Astrocyte of the spinal cord (primary cell): ENCODE data around the gene PI4K2B.
"Not testable (repeated sequence)": the region's sequence is repeated elsewhere in the genome, so short reads cannot be mapped to it uniquely, and the experiment has no call there.

Experiments used
- DNase-seq: peaks from one replicate; pipeline ENCODE4 v3.0.0; 2011; ENCODE audit warnings: low read depth, low spot score
- H3K4me3 ChIP-seq: 2 replicates; pipeline ENCODE4 v1.5.1; 2011; ENCODE audit warnings: low read depth, mild to moderate bottlenecking, low read length, moderate library complexity
- in situ Hi-C: cut with HindIII; loops from 2 replicates; pipeline ENCODE4 v1.10.0; 2017; ENCODE audit warnings: low sequenced_read_pairs
- TF ChIP-seq, protein P1 (sequence below): IDR thresholded peaks from 2 replicates; pipeline ENCODE4 v1.5.1; 2012; ENCODE audit warnings: low read depth, mild to moderate bottlenecking, low read length, inconsistent platforms

The PI4K2B gene

DNA sequence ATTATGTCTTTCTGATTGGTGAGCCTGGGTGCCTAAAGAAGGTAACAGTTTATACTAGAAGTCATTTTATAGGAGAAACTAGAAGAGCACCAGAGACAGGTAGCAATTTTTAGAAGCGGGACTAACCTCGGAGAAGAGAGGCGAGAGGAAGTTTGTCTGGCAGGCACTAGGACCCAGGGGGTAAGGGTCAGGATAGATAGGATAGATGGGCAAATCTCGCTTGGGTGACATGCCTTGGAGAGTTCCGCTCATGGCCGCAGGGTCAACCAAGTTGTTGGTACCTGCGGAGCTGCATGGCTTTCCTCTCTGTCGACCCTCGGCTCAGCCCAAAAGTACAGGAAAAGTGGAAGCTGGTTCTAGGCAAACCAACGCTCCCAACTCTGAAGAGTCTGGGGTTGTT, 11.3 kb downstream of the PI4K2B start:
- in situ Hi-C loops, result no loop called here
- H3K4me3 ChIP-seq, result no peak overlapping the region
- DNase-seq, result no peak
- TF ChIP-seq, protein P1, sequence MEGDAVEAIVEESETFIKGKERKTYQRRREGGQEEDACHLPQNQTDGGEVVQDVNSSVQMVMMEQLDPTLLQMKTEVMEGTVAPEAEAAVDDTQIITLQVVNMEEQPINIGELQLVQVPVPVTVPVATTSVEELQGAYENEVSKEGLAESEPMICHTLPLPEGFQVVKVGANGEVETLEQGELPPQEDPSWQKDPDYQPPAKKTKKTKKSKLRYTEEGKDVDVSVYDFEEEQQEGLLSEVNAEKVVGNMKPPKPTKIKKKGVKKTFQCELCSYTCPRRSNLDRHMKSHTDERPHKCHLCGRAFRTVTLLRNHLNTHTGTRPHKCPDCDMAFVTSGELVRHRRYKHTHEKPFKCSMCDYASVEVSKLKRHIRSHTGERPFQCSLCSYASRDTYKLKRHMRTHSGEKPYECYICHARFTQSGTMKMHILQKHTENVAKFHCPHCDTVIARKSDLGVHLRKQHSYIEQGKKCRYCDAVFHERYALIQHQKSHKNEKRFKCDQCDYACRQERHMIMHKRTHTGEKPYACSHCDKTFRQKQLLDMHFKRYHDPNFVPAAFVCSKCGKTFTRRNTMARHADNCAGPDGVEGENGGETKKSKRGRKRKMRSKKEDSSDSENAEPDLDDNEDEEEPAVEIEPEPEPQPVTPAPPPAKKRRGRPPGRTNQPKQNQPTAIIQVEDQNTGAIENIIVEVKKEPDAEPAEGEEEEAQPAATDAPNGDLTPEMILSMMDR, result no peak

DNA sequence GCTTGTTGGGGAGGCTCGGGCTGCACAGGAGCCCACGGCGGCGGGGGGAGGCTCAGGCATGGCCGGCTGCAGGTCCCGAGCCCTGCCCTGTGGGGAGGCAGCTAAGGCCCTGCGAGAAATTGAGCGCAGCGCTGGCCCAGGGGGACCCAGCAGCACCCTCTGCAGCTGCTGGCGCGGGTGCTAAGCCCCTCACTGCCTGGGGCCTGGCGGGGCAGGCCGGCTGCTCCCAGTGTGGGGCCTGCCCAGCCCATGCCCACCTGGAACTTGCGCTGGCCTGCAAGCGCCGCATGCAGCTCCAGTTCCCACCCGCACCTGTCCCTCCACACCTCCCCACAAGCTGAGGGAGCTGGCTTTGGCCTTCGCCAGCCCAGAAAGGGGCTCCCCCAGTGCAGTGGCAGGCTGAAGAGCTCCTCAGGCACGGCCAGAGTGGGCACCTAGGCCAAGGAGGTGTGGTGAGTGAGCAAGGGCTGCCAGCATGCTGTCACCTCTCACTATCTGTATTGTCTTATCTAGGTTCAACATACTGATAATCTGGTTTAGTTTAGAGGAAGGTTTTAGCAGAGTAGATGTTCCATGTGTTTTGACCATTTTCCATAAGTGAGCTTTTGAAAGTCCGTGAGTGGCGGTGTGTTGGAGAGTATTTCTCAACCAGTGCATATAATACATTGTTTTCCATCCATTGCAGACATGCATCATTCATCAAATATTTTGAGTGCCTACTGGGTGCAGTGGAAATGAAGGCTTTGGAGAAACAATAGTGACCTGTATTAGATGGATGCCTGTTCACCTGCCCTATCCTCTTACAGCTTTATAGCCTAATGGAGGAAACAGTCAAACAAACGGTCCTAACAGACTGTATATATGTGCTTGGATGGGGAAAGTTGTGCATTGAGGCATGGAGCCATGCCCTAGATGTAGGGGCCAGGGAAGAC, 13.1 kb downstream of the PI4K2B start:
- no peak overlapping the region for H3K4me3 ChIP-seq
- TF ChIP-seq, protein P1, result no peak
- in situ Hi-C loops, result no loop called here

DNA sequence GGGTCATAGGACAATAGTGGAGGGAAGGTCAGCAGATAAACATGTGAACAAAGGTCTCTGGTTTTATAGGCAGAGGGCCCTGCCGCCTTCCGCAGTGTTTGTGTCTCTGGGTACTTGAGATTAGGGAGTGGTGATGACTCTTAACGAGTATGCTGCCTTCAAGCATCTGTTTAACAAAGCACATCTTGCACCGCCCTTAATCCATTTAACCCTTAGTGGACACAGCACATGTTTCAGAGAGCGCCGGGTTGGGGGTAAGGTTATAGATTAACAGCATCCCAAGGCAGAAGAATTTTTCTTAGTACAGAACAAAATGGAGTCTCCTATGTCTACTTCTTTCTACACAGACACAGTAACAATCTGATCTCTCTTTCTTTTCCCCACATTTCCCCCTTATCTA, 15.0 kb downstream of the PI4K2B start:
- DNase-seq, in situ Hi-C loops, H3K4me3 ChIP-seq: not testable (repeated sequence)

More for the DNA sequence above, 13.1 kb downstream of the PI4K2B start:
- no peak for DNase-seq

DNA sequence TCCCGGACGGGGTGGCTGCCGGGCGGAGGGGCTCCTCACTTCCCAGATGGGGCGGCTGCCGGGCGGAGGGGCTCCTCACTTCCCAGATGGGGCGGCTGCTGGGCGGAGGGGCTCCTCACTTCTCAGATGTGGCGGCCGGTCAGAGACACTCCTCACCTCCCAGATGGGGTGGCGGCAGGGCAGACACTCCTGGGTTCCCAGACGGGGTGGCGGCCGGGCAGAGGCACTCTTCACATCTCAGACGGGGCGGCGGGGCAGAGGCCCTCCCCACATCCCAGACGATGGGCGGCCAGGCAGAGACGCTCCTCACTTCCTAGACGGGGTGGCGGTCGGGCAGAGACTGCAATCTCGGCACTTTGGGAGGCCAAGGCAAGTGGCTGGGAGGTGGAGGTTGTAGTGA, 15.7 kb downstream of the PI4K2B start:
- H3K4me3 ChIP-seq, in situ Hi-C loops, DNase-seq: not testable (repeated sequence)

DNA sequence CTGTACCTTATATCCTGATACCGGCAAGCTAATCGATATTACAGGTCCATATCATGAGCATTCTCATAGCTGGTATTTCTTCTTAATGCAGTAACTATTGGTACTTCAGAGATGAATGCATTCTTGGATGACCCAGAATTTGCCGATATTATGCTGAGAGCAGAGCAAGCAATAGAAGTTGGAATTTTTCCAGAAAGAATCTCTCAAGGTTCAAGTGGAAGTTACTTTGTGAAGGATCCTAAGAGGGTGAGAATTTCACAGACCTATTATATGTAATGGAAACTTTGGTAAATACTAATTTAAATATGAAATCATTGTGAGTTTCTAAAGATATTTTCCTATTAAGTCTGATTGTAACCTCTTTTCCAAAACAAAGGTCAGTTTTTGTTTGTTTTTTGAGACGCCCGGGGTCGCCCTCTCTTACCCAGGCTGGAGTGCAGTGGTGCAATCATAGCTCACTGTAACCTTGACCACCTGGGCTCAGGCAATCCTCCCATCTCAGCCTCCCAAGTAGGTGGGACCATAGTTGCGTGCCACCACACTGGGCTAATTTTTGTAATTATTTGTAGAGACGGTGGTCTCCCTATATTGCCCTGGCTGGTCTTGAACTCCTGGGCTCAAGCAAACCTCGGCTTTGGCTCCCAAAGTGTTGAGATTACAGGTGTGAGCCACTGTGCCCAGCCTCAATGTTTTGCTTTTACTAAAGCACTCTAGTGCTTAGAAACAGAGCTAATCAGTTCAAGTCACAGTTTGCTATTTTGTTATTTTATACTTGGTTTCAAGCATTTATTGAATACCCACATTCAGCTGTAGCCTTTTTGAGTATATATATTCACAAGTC, 18.6 kb downstream of the PI4K2B start:
- in situ Hi-C loops, result no loop called here
- no peak overlapping the region for H3K4me3 ChIP-seq
- TF ChIP-seq, protein P1, result no peak
- no peak for DNase-seq

DNA sequence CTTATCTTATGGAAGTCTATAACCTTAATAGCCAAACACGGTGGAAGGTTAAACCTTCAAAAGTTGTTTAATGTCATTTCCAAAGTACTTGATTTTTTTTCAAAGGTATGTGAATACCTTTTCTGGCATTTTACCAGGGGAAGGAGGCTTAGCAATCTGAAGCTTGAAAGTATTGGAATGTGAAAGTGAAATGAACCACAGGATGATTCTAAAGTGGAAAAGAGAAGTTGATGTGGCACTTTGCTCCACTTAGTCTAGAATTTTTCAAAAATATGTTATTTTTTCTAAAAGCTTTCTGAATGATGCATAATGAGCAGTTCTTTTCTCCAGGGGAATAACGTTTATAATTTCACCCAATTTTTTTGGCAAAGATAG, 19.2 kb downstream of the PI4K2B start:
- DNase-seq, result peak; percentile 17
- H3K4me3 ChIP-seq, result no peak overlapping the region
- TF ChIP-seq, protein P1, result no peak
- in situ Hi-C loops, result no loop called here

DNA sequence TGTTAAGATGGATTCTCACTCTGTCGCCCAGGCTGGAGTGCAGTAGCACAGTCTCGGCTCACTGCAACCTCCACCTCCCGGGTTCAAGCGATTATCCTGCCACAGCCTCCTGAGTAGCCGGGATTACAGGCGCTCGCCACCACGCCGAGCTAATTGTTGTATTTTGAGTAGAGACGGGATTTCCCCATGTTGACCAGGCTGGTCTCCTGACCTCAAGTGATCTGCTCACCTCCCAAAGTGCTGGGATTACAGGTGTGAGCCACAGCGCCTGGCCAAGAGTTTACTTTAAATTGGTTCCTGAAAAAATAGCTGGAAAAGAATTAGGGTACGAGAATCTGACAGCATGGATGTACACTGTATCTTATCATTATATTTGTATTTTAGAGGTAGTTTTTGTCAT, 20.0 kb downstream of the PI4K2B start:
- in situ Hi-C loops, DNase-seq, H3K4me3 ChIP-seq: not testable (repeated sequence)
